Breast epithelium (tissue), 3 donors: ENCODE data around the gene NQO2.

Experiments
- POLR2A ChIP-seq: fragments of 450-650 bp; IDR thresholded peaks from one replicate; pipeline ENCODE4 v1.6.1; 2016; ENCODE audit warnings: antibody characterized with exemption, mild to moderate bottlenecking, moderate library complexity
- TF ChIP-seq, protein P1 (sequence below), 3 donors: fragments of 450-650 bp; IDR thresholded peaks; one replicate each; pipeline ENCODE4 v1.5.1; 2016 to 2017; ENCODE audit warnings: antibody characterized with exemption in 3 of 3, mild to moderate bottlenecking in 3 of 3, moderate library complexity in 3 of 3

DNA sequence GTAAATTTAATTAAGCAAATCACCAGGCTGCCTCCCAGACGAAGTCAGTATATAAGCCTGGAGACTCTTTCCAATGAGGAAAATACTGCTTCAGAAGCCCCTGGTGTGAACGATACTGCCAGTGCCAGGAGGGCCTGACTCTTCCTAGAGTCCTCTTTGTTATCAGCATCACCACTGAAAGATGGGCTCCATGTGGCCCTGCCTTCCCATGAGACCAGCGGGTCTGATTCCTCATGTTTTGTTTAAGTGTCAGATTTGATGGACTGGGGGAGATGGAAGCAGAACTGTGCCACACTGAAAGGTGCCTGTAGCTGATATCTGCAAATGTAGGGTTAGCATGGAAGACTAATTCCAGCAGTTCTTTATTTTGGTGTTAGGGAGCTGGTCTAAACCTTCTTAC, 7.9 kb downstream of the NQO2 start:
- TF ChIP-seq, protein P1, sequence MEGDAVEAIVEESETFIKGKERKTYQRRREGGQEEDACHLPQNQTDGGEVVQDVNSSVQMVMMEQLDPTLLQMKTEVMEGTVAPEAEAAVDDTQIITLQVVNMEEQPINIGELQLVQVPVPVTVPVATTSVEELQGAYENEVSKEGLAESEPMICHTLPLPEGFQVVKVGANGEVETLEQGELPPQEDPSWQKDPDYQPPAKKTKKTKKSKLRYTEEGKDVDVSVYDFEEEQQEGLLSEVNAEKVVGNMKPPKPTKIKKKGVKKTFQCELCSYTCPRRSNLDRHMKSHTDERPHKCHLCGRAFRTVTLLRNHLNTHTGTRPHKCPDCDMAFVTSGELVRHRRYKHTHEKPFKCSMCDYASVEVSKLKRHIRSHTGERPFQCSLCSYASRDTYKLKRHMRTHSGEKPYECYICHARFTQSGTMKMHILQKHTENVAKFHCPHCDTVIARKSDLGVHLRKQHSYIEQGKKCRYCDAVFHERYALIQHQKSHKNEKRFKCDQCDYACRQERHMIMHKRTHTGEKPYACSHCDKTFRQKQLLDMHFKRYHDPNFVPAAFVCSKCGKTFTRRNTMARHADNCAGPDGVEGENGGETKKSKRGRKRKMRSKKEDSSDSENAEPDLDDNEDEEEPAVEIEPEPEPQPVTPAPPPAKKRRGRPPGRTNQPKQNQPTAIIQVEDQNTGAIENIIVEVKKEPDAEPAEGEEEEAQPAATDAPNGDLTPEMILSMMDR (IDR thresholded peaks at IDR 0.05) = no peak
- TF ChIP-seq POLR2A = no peak
